H1 (cell line): ENCODE results near the gene TLR7. TPM values are rescaled to one million over a fixed set of nuclear protein-coding genes. Genes with fewer than 3 reads are reported as not detected.

Source experiments
- KDM4A ChIP-seq: IDR thresholded peaks from one replicate; pipeline ENCODE4 v1.7.1; 2012; ENCODE audit warnings: low read depth, mild to moderate bottlenecking, moderate library complexity, low read length, inconsistent platforms; ENCODE audit not compliant: severe bottlenecking
- SIN3A ChIP-seq, 2 experiments: IDR thresholded peaks in 1 of 2; conservative IDR thresholded peaks in 1 of 2; 2 replicates each; pipeline ENCODE4 v1.6.1; 2011 to 2012; ENCODE audit warnings: low read length in 2 of 2, improper control_type of control experiment in 1 of 2, low read depth in 1 of 2, mild to moderate bottlenecking in 1 of 2
- polyA plus RNA-seq, 7 experiments: library from polyadenylated mRNA; depleted of rRNA in 3 of 7; stranded (reverse) in 5 of 7; unstranded in 2 of 7; fragments of >200 nt in 5 of 7; fragments of 200-250 nt in 2 of 7; gene quantifications; 1 replicate in 5 of 7; 2 replicates in 1 of 7; 4 replicates in 1 of 7; pipeline versions ENCODE4 v1.2.1 to v1.2.3, GENCODE V29; 2011 to 2013; ENCODE audit warnings: missing spikeins in 2 of 7, mixed read lengths in 2 of 7
- total RNA-seq: library from RNA; stranded (reverse); fragmentation: NEBNext Ultra II Directional; extraction: Animal tissue kit (Norgen Biotek cat#: 25700); gene quantifications from 2 replicates; pipeline ENCODE4 v1.2.1, GENCODE V29; 2021

The TLR7 gene
- total and polyA plus RNA-seq, 2 of the 8 experiments (the other 6 are each of a cell fraction or from before 2014, with no cell fraction given), result 0.02 TPM; not detected in 1

DNA sequence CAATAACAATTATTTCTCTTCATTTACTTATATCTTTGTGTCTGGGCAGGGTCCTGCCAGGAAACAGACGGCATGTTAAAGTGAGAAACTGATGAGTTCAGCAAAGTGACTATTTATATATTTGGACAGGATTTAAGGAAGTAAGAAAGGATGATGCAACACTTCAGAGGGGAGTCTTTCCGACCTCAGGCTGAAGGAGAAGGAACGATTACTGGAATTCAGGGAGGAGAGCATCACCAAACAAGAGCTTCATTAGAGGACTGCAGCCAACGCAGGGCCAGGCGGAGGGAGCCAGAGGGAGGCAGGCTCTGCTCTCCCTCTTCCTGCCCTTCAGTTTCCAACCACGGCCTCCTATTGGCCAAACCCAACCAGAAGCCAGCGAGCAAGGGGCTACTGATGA lies 1.5 kb upstream of the TLR7 start (continued):
- TF ChIP-seq SIN3A (conservative IDR thresholded peaks at IDR 0.05 in 1 of 2, IDR thresholded peaks at IDR 0.05 in 1 of 2; ENCODE audit: low read depth in 1 of 2, low read length in 2 of 2), result no peak
- TF ChIP-seq KDM4A, result no peak
- TF ChIP-seq, all 59 proteins: peak for 0
